ENCODE measurements around the gene ZNF516. TPM values are rescaled to one million over a fixed set of nuclear protein-coding genes. Genes with fewer than 3 reads are reported as not detected.

ZNF516 gene
- total RNA-seq, 1 experiment from 2014 or later, result 22.6 TPM

GRCh38 chr18:76338619-76339245, 156.3 kb downstream of the ZNF516 start:
- H3K27me3 ChIP-seq (ENCODE audit: insufficient read depth, low read length), result no peaks in the 10 kb centered on the region
- no peak overlapping the region for H4K91ac ChIP-seq (ENCODE audit: insufficient read length, low read depth, low read length)
- Mint-ChIP-seq H3K4me1 (no peaks in the 10 kb centered on the region), H3K9me3 (peaks cover 9% of the 10 kb centered on the region in 2 experiments; a peak in 3 of 5 replicates), H3K4me3 (no peak overlapping the region), H3K36me3 (ENCODE audit: insufficient read depth in 1 of 3, low read depth in 3 of 3) (peaks cover 0 to 7% (median 4%) of the 10 kb centered on the region in 3 experiments; a peak in 3 of 7 replicates), H3K27me3 (ENCODE audit: low read depth) (no peaks in the 10 kb centered on the region), H3K27ac (no peak overlapping the region)
- no peak overlapping the region for H4K8ac ChIP-seq (replicated peaks; ENCODE audit: insufficient read length, low read depth, low read length)
- H4K5ac ChIP-seq (ENCODE audit: insufficient read length, low read depth, low read length), result no peak overlapping the region
- H3K9ac ChIP-seq (ENCODE audit: extremely low read depth, insufficient read length, low read length), result no peak overlapping the region
- no peak overlapping the region for H2AK5ac ChIP-seq (ENCODE audit: insufficient read length, low read length)
- H2BK5ac ChIP-seq (ENCODE audit: insufficient read length, low read length), result no peak overlapping the region
- no peak for DNase-seq
- H3T11ph ChIP-seq (ENCODE audit: low read length), result no peak overlapping the region
- no peaks in the 10 kb centered on the region for H3K79me2 ChIP-seq (ENCODE audit: insufficient read depth, low read length)
- H3K9me3 ChIP-seq (ENCODE audit: control insufficient read depth, low read depth, low read length), result peaks cover 8% of the 10 kb centered on the region
- H3K14ac ChIP-seq (ENCODE audit: insufficient read depth, low read length), result no peak overlapping the region
- no peak overlapping the region for H3K23ac ChIP-seq (ENCODE audit: insufficient read length, low read depth, low read length)
- no CpG with 5 or more reads among the region's 5 CpGs for WGBS (ENCODE audit: extremely low coverage, insufficient read length, low lambda C conversion rate)
- no peak overlapping the region for H3K18ac ChIP-seq (ENCODE audit: insufficient read length, low read depth, low read length)
- H2BK12ac ChIP-seq (ENCODE audit: insufficient read length, low read depth, low read length), result no peak overlapping the region
- no peak overlapping the region for H3K56ac ChIP-seq (ENCODE audit: insufficient read length, low read depth, low read length)
- no peaks in the 10 kb centered on the region for H3K4me1 ChIP-seq (ENCODE audit: insufficient read depth, low read length)
- no peaks in the 10 kb centered on the region for H4K20me1 ChIP-seq (ENCODE audit: control insufficient read depth, insufficient read depth, insufficient read length)
- no peak overlapping the region for H3K27ac ChIP-seq (ENCODE audit: insufficient read length, low read depth, low read length)
- no peaks in the 10 kb centered on the region for H3K79me1 ChIP-seq (ENCODE audit: insufficient read depth, low read depth, low read length, poor library complexity, severe bottlenecking)
- H2BK120ac ChIP-seq (ENCODE audit: low read depth, low read length, poor library complexity, severe bottlenecking), result no peak overlapping the region
- H3K23me2 ChIP-seq (ENCODE audit: insufficient read length, low read depth, low read length, poor library complexity, severe bottlenecking), result no peaks in the 10 kb centered on the region
- no peak overlapping the region for H2BK20ac ChIP-seq (ENCODE audit: low read depth, low read length, poor library complexity, severe bottlenecking)
- TF ChIP-seq CTCF (conservative IDR thresholded peaks at IDR 0.05), result no peak
- no peak overlapping the region for H3K4me2 ChIP-seq (ENCODE audit: insufficient read depth, insufficient read length, low read length)
- no peak overlapping the region for H2AFZ ChIP-seq (ENCODE audit: low read length)
- no peak overlapping the region for H2BK15ac ChIP-seq (ENCODE audit: low read depth, low read length)
- no peak overlapping the region for H3K4ac ChIP-seq (ENCODE audit: low read depth, low read length)

Data from H9 (cell line).